NCI-H510A treated with DMSO at 0.1 percent for 48 hours (cell line): ENCODE data around the gene SLC25A19.
"Not testable (repeated sequence)": the region's sequence is repeated elsewhere in the genome, so short reads cannot be mapped to it uniquely, and the experiment has no call there.

Source experiments
- DNase-seq: peaks from one replicate; lab custom pipeline; 2025; lab: John Stamatoyannopoulos, UW

The SLC25A19 gene

GRCh38 chr17:75267411-75268232 lies 21.6 kb downstream of the SLC25A19 start:
- peak; percentile 62 for DNase-seq

GRCh38 chr17:75267153-75267410 lies 22.2 kb downstream of the SLC25A19 start:
- no peak for DNase-seq

GRCh38 chr17:75266316-75267152 lies 22.7 kb downstream of the SLC25A19 start:
- DNase-seq, result no peak

DNA sequence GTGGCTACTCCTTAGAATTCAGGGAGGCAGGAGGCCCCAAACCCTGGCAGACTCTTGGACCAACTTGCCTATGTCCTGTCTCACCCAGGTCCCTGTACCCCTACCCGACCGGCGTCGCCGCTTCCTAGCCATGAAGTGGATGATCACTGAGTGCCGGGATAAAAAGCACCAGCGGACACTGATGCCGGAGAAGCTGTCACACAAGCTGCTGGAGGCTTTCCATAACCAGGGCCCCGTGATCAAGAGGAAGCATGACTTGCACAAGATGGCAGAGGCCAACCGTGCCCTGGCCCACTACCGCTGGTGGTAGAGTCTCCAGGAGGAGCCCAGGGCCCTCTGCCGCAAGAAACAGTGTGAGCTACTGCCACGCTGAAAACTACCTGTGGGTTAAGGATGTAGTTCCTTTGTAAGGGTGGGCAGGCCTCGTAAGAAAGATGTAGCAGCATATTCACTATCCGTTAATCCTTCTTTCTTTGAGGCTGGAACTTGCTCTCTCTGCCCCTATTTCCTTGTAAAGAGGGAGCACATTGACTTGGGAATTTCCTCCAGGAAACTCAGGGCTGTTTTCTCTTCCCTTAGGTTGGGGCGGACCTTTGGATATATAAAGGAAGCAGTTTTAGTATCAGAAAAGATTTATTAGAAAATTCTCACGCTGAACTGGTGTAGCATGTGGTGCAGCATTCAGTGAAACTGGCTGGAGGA lies 23.5 kb downstream of the SLC25A19 start:
- DNase-seq, result no peak

DNA sequence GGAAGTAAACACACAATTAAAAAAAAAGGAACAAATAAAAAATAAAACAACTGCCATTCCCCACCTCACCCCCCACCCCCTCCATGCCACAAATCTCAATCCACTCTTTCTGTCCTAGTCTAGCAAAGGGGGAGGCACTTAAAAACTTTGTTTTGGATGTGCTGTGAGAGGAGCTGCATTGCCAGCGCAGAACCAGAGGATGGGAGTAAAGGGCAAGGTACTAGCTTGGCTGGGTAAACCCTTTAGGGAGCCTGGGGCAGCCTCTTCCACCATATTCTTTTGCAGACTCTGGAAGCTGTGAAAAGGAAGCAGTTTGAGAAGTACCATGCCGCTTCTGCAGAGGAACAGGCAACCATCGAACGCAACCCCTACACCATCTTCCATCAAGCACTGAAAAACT lies 26.2 kb downstream of the SLC25A19 start:
- no peak for DNase-seq

DNA sequence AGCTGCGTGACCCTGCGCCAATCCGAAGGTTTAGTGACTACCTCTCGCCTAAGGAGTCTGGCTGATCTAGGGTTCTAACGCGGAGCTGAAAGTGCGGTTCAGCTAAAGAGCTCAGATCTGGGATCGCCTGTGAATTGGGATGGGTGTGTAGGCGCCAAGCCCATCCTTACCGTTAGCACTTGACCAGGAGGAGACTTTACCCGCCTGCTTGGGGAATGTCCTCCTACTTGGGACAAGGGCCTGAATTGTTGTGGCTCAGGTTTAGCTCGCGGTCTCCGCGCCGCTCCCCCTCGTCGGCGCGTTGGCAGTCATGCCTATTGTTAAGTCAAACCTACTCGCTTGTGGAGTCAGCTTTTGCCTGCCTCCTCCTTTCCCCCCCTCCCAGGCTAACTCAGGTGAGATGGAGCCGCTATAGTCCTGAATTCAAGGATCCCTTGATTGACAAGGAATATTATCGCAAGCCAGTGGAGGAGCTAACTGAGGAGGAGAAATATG lies 27.1 kb downstream of the SLC25A19 start:
- DNase-seq, result no peak

DNA sequence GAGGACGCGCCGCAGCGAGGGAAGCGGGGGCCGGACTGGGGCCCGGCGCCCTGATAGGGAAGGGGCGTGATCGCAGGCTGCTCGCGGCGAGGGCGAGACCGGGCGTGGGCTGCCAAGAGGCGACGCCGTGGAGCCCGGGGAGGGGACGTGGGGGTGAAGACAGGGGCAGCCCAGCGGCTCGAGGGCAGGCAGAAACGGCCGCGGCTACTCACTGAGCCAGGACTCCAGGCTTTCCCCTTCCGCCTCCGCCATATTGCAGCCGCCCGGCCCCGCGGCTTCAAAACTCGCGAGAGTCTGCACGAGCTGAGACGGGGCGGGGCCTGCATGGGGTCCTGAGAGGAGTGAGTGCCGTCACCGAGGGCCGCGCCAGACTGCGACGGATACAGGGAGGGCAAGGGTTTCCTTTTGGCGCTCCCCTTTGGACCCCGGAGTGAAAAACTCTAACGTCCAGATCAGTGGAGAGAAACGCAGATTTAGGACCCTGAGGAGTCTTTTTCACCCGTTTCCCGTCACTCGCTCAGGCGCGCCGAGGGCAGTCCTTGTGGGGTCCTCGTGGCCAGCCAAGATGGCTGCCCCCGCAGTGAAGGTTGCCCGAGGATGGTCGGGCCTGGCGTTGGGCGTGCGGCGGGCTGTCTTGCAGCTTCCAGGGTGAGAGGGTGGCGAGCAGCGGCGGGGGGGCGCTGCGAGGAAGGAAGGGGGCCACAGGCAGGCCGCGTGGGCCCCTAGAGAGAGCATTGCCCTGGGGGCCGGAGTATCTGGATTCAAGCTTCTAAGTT lies 27.7 kb downstream of the SLC25A19 start, which contains the start of the genes GGA3 and MRPS7:
Gene GGA3 (minus strand): TSS at position 271 of the 776 bp plus-strand sequence. CDS start 19 bp downstream, at position 252.
Gene MRPS7 (plus strand): TSS at position 544 of the 776 bp plus-strand sequence. CDS start 22 bp downstream, at position 566.
- DNase-seq, result peak; percentile 92

- no peak for DNase-seq
Observed at GRCh38 chr17:75260641-75261335, 28.4 kb downstream of the SLC25A19 start.

- DNase-seq, result not testable (repeated sequence)
Observed at GRCh38 chr17:75257228-75257627, 32.0 kb downstream of the SLC25A19 start.

DNA sequence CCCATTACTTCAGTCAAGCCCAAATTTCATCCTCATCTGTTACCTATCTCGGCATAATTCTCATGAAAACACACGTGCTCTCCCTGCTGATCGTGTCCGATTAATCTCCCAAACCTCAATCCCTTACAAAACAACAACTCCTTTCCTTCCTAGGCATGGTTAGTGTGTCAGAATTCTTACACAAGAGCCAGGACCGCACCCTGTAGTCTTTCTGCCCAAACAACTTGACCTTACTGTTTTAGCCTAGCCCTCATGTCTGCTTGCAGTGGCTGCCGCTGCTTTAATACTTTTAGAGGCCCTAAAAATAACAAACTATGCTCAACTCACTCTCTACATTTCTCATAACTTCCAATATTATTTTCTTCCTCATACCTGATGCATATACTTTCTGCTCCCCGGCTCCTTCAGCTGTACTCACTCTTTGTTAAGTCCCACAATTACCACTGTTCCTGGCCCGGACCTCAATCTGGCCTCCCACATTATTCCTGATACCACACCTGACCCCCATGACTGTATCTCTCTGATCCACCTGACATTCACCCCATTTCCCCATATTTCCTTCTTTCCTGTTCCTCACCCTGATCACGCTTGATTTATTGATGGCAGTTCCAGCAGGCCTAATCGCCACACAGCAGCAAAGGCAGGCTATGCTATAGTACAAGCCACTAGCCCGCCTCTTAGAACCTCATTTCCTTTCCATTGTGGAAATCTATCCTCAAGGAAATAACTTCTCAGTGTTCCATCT lies 33.1 kb downstream of the SLC25A19 start:
- not testable (repeated sequence) for DNase-seq

GRCh38 chr17:75252039-75252816 lies 37.0 kb downstream of the SLC25A19 start:
- no peak for DNase-seq

GRCh38 chr17:75250009-75250471 lies 39.2 kb downstream of the SLC25A19 start:
- no peak for DNase-seq

GRCh38 chr17:75249564-75249963 lies 39.7 kb downstream of the SLC25A19 start:
- DNase-seq, result no peak

DNA sequence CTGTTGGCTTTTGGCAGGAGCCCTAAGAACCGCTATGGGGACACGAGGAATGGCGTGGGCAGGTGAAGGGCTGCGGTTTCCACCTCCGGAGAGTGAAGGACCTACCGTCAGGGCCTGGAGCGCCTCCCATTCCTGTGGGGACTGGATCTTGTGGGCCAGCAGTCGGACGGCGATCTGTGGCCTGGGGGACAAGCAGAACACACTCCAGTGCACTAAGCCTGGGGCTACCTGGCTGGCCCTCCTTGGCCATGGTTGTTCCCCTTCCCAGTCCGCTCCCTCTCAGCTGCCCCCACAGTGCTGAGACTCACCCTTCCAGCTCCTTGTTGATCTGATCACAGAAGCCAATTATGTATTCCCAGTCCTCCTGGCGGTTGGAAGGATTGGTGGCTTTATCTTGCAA lies 42.8 kb downstream of the SLC25A19 start:
- no peak for DNase-seq

- DNase-seq, result no peak
Observed at GRCh38 chr17:75245011-75245410, 44.2 kb downstream of the SLC25A19 start.

DNA sequence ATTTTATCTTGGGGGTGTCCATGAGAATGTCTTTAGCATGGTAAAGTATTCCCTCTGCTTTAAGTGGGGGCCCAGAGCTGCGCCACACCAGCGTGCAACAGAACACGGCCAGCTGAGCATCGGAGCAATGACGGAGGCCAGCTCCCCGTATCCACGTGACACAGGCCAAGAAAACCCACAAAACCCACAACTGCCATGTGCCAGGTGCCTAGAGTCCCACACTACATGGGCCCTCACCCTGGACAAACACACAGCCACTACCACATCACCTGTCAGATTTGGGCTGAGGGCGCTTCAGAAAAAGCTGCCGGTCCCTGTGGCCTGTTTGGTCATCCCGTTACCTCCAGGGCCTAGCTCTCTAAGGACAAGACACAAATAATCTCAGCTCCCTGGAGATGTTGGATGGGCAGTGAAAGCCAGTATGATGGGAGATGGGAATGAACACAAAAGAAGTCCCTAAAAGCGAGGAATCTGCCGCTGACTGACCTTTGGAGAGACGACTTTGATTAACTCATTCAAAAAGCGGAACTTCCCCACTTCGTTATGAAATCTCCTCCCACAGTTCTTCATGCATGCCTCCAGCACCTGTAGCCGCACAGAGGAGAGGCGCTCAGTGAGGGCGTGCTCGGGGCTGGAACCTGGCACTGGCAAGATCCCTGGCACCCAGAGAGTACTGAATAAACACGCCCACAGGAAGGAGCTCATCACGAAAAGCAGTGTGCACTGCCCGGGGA lies 44.9 kb downstream of the SLC25A19 start:
- no peak for DNase-seq

GRCh38 chr17:75242461-75243042 lies 46.7 kb downstream of the SLC25A19 start:
- no peak for DNase-seq

- no peak for DNase-seq
Observed at GRCh38 chr17:75241996-75242460, 47.2 kb downstream of the SLC25A19 start.
